C1 segment of cervical spinal cord (tissue), 14 donors: ENCODE data around the gene CAPN15.
A peak's percentile ranks its signal among the peaks of the same experiment; 100 is the strongest.

ENCODE experiments used
- DNase-seq, 14 donors: peaks; one replicate each; lab custom pipeline; 2025; lab: John Stamatoyannopoulos, UW

The CAPN15 gene

GRCh38 chr16:525520-526180, 1.9 kb upstream of the CAPN15 start:
- DNase-seq: peak in 1 of 14 donors; percentile 43

GRCh38 chr16:526181-527014, 1.1 kb upstream of the CAPN15 start:
- peak in 3 of 14 donors; percentile 23 to 60 (median 24) for DNase-seq

GRCh38 chr16:528111-529011, 849 bp downstream of the CAPN15 start:
- peak in 2 of 14 donors; percentile 38 for DNase-seq

- no peak for DNase-seq
Observed at GRCh38 chr16:529012-529575, 1.6 kb downstream of the CAPN15 start.

- no peak for DNase-seq
Observed at GRCh38 chr16:530111-530817, 2.8 kb downstream of the CAPN15 start.

- no peak for DNase-seq
Observed at GRCh38 chr16:531494-532125, 4.1 kb downstream of the CAPN15 start.

- peak in 2 of 14 donors; percentile 0 to 26 for DNase-seq
Observed at GRCh38 chr16:533391-534123, 6.0 kb downstream of the CAPN15 start.

GRCh38 chr16:534135-534534, 6.6 kb downstream of the CAPN15 start:
- no peak for DNase-seq

GRCh38 chr16:534856-535445, 7.4 kb downstream of the CAPN15 start:
- no peak for DNase-seq

- peak in 1 of 14 donors; percentile 60 for DNase-seq
Observed at GRCh38 chr16:535446-536405, 8.2 kb downstream of the CAPN15 start.

- DNase-seq: no peak
Observed at GRCh38 chr16:536746-537145, 9.2 kb downstream of the CAPN15 start.

- no peak for DNase-seq
Observed at GRCh38 chr16:537415-538335, 10.2 kb downstream of the CAPN15 start.

- DNase-seq: no peak
Observed at GRCh38 chr16:539901-540530, 12.5 kb downstream of the CAPN15 start.

- DNase-seq: peak in 1 of 14 donors; percentile 48
Observed at GRCh38 chr16:540645-541340, 13.3 kb downstream of the CAPN15 start.

GRCh38 chr16:543301-544164, 16.0 kb downstream of the CAPN15 start:
- DNase-seq: no peak
